Measurements from ENCODE around the gene UBR3. TPM values are rescaled to one million over a fixed set of nuclear protein-coding genes. Genes with fewer than 3 reads are reported as not detected.
"Not testable (repeated sequence)": the region's sequence is repeated elsewhere in the genome, so short reads cannot be mapped to it uniquely, and the experiment has no call there.

The UBR3 gene
- total RNA-seq, 1 experiment from 2014 or later: 30.0 TPM

DNA sequence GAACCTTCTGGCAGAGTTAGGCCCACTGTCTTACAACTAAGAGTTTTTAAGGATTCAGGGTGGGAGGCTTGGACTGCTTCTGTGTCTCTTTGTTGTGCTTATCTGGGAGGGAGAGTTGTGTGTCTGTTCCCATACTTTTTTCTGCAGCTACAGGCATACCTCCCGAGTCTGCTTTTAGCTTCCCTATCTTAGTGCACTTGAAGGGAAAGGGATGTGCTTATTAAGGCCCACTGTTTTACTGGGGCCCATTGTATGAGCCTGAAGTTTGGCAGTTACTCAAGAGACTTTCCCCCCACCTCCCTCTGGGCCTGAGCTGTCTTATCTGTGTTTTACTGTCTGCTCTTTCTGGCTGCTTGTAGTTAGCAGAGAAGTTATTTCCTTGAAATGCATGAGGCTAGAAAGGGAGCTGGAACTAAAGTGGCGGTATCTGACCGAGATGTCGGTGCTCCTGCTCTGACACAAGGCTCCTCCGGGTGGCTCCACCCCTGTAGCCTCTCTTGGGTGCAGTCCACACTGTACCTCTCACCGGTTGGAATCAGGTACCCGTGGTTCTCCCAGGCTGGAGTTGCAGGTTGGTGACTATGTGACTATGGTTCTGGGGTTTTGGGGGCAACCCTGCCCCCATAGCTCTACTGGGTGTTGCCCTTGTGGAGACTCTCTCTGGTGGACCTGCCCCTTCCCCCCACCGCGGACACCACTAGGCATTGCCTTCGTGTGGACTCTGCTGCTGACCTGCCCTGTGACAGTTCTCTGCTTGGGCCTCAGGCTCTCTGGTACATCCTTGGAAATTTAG is 12.9 kb downstream of the UBR3 start:
- no peaks in the 10 kb centered on the region for H3K27me3 Mint-ChIP-seq (ENCODE audit: insufficient read depth, unreplicated experiment)
- no peak for DNase-seq (ENCODE audit: unreplicated experiment)
- no peak overlapping the region for H3K27ac Mint-ChIP-seq (ENCODE audit: low read depth, unreplicated experiment)
- no TSS peak for BruUV-seq (replicated peaks)
- no peaks in the 10 kb centered on the region for H3K9me3 Mint-ChIP-seq (ENCODE audit: unreplicated experiment)
- CTCF ChIA-PET: interaction anchor here (0.5 to 1.1 kb wide), 5 partner anchors 11 to 1961 kb away, joined by 3 to 6 read pairs (median 3); partner anchors contain the start of gene METTL5
- intact Hi-C loops (cut with micrococcal nuclease): no loop called here
- H3K4me3 Mint-ChIP-seq (ENCODE audit: unreplicated experiment): no peak overlapping the region
- POLR2A ChIA-PET: interaction anchor here (0.6 to 1.4 kb wide), 3 partner anchors 9 to 96 kb away, joined by 3 read pairs; partner anchors contain the start of gene METTL5
- TF ChIP-seq, protein P1, sequence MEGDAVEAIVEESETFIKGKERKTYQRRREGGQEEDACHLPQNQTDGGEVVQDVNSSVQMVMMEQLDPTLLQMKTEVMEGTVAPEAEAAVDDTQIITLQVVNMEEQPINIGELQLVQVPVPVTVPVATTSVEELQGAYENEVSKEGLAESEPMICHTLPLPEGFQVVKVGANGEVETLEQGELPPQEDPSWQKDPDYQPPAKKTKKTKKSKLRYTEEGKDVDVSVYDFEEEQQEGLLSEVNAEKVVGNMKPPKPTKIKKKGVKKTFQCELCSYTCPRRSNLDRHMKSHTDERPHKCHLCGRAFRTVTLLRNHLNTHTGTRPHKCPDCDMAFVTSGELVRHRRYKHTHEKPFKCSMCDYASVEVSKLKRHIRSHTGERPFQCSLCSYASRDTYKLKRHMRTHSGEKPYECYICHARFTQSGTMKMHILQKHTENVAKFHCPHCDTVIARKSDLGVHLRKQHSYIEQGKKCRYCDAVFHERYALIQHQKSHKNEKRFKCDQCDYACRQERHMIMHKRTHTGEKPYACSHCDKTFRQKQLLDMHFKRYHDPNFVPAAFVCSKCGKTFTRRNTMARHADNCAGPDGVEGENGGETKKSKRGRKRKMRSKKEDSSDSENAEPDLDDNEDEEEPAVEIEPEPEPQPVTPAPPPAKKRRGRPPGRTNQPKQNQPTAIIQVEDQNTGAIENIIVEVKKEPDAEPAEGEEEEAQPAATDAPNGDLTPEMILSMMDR (IDR thresholded peaks at IDR 0.05; ENCODE audit: unreplicated experiment): no peak
- no peaks in the 10 kb centered on the region for H3K36me3 Mint-ChIP-seq (ENCODE audit: insufficient read depth, unreplicated experiment)
- peaks cover 12% of the 10 kb centered on the region for H3K4me1 Mint-ChIP-seq (ENCODE audit: insufficient read depth, unreplicated experiment)

DNA sequence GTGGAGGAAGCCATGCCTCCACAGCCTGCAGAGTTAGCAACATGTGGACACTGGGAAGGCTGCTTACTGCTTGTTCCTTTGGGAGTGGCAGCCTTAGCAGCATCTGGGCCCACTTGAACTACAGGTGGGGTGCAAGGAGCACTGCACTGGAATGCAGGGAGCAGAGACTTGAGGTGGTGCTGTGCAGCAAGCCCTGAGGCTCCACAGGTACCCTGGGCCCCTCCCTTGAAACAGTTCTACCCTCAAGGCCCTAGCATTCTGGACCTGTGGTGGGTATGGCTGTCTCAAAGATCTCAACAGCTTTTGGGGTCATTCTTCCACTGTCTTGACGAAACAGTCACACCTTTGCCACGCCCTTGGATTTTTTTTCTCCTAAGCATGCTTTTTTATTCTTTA is 13.5 kb downstream of the UBR3 start:
- no peaks in the 10 kb centered on the region for H3K27me3 Mint-ChIP-seq (ENCODE audit: insufficient read depth, unreplicated experiment)
- DNase-seq (ENCODE audit: unreplicated experiment): no peak

DNA sequence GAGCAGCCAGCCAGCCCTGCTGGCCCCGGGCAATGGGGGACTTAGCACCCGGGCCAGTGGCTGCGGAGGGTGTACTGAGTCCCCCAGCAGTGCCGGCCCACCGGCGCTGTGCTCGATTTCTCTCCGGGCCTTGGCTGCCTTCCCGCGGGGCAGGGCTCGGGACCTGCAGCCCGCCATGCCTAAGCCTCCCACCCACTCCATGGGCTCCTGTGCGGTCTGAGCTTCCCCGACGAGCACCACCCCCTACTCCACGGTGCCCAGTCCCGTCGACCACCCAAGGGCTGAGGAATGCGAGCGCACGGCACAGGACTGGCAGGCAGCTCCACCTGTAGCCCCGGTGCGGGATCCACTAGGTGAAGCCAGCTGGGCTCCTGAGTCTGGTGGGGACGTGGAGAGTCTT is 14.4 kb downstream of the UBR3 start:
- H3K36me3 Mint-ChIP-seq (ENCODE audit: insufficient read depth, unreplicated experiment); BruUV-seq (replicated peaks); H3K27ac Mint-ChIP-seq (ENCODE audit: low read depth, unreplicated experiment); intact Hi-C loops (cut with micrococcal nuclease); H3K27me3 Mint-ChIP-seq (ENCODE audit: insufficient read depth, unreplicated experiment); H3K9me3 Mint-ChIP-seq (ENCODE audit: unreplicated experiment); POLR2A ChIA-PET; H3K4me3 Mint-ChIP-seq (ENCODE audit: unreplicated experiment); DNase-seq (ENCODE audit: unreplicated experiment): not testable (repeated sequence)
- CTCF ChIA-PET: interaction anchor here (0.7 to 1.6 kb wide), 2 partner anchors 21 to 268 kb away, joined by 3 to 4 read pairs; partner anchors contain the start of gene FASTKD1
- H3K4me1 Mint-ChIP-seq (ENCODE audit: insufficient read depth, unreplicated experiment): peaks cover 13% of the 10 kb centered on the region

More for the DNA sequence above, 13.5 kb downstream of the UBR3 start:
- Mint-ChIP-seq H3K9me3 (ENCODE audit: unreplicated experiment) (no peaks in the 10 kb centered on the region), H3K4me3 (ENCODE audit: unreplicated experiment) (no peak overlapping the region), H3K36me3 (ENCODE audit: insufficient read depth, unreplicated experiment) (peaks cover under 1% of the 10 kb centered on the region), H3K4me1 (ENCODE audit: insufficient read depth, unreplicated experiment) (peaks cover 12% of the 10 kb centered on the region), H3K27ac (ENCODE audit: low read depth, unreplicated experiment) (no peak overlapping the region)
- intact Hi-C loops (cut with micrococcal nuclease): no loop called here
- TF ChIP-seq, protein P1 (IDR thresholded peaks at IDR 0.05; ENCODE audit: unreplicated experiment): no peak
- BruUV-seq (replicated peaks): no TSS peak
- CTCF ChIA-PET: interaction anchor here (0.5 to 0.7 kb wide), 2 partner anchors 52 to 267 kb away, joined by 3 to 4 read pairs; partner anchors contain the start of gene FASTKD1
- POLR2A ChIA-PET: interaction anchor here (1.3 to 1.4 kb wide), 2 partner anchors 9 to 16 kb away, joined by 3 read pairs; partner anchors contain the start of gene METTL5

DNA sequence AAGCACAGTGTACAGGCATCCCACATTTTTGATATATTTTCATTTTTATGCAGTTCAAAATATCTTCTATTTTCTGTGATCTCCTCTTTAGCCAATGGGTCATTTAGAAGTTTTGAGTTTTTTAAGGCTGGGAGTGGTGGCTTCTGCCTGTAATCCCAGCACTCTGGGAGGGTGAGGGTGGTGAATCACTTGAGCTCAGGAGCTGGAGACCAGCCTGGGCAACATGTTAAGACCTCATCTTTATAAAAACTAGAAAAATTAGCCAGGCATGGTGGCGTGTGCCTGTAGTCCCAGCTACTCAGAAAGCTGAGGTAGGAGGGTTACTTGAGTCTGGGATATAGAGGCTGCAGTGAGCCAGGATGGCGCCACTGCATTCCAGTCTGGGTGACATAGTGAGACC is 17.8 kb downstream of the UBR3 start:
- no peak overlapping the region for H3K27ac Mint-ChIP-seq (ENCODE audit: low read depth, unreplicated experiment)
- DNase-seq (ENCODE audit: unreplicated experiment): no peak
- H3K27me3 Mint-ChIP-seq (ENCODE audit: insufficient read depth, unreplicated experiment): no peaks in the 10 kb centered on the region
- TF ChIP-seq, protein P1 (IDR thresholded peaks at IDR 0.05; ENCODE audit: unreplicated experiment): no peak
- ChIA-PET POLR2A (interaction anchor here (0.7 to 1.3 kb wide), 4 partner anchors 8 to 21 kb away, joined by 3 to 4 read pairs (median 4); partner anchors contain the start of gene METTL5), CTCF (interaction anchor here (1.0 to 1.8 kb wide), 2 partner anchors 17 to 84 kb away, joined by 5 read pairs; no protein-coding TSS in a partner anchor)
- H3K4me3 Mint-ChIP-seq (ENCODE audit: unreplicated experiment): no peak overlapping the region
- peaks cover 18% of the 10 kb centered on the region for H3K36me3 Mint-ChIP-seq (ENCODE audit: insufficient read depth, unreplicated experiment)
- intact Hi-C loops (cut with micrococcal nuclease): no loop called here
- H3K4me1 Mint-ChIP-seq (ENCODE audit: insufficient read depth, unreplicated experiment): peaks cover 20% of the 10 kb centered on the region
- H3K9me3 Mint-ChIP-seq (ENCODE audit: unreplicated experiment): no peaks in the 10 kb centered on the region
- BruUV-seq (replicated peaks): no TSS peak

DNA sequence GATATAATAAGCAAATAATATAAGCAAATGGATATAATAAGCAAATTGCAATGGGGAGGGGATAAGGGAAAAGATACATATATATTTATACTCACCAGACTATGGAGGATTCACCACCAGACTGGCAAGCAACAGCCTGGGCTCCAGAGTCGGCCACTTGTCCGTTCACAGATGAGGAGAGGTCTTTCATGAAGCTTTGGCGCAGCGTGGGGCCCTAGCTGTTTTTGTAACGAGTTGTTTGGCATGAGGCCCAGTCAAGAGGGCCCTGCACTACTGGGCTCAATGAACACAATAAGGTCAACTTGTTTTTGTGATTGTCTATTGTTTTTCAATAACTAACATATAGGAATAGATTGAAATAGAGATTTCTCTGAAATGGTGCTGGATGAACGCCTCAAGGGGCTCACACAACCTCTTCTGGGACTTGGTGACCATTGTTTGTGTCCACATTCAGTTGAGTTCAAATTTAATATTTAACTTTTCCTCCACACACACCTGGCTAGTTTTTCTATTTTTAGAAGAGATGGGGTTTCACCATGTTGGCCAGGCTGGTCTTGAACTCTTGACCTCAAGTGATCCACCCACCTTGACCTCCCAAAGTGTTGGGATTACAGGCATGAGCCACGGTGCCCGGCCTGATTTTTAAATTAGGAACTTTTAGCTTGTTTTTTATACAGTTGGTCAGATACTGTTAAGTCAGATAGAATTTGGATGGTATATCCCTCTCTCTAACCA is 21.9 kb downstream of the UBR3 start:
- H3K36me3 Mint-ChIP-seq (ENCODE audit: insufficient read depth, unreplicated experiment): peaks cover 34% of the 10 kb centered on the region
- H3K4me3 Mint-ChIP-seq (ENCODE audit: unreplicated experiment); BruUV-seq (replicated peaks); H3K27ac Mint-ChIP-seq (ENCODE audit: low read depth, unreplicated experiment); H3K9me3 Mint-ChIP-seq (ENCODE audit: unreplicated experiment); H3K27me3 Mint-ChIP-seq (ENCODE audit: insufficient read depth, unreplicated experiment); CTCF ChIA-PET; intact Hi-C loops (cut with micrococcal nuclease); DNase-seq (ENCODE audit: unreplicated experiment): not testable (repeated sequence)
- POLR2A ChIA-PET: interaction anchor here (0.6 kb wide), 1 partner anchor 684 kb away, joined by 3 read pairs; no protein-coding TSS in a partner anchor
- peaks cover 23% of the 10 kb centered on the region for H3K4me1 Mint-ChIP-seq (ENCODE audit: insufficient read depth, unreplicated experiment)

All from MCF 10A (cell line).